Psoas muscle (tissue), 8 donors: Measurements from ENCODE around the gene AUTS2. TPM values are rescaled to one million over a fixed set of nuclear protein-coding genes. Genes with fewer than 3 reads are reported as not detected.

ENCODE experiments used
- ATAC-seq, 4 donors: fragments of 200-7000 bp; cut with Tn5 transposase; one replicate each; pipeline ENCODE4 v1.9.1; 2020; ENCODE audit warnings: moderate library complexity in 3 of 4, mild to moderate bottlenecking in 2 of 4
- DNase-seq, 2 donors: peaks; one replicate each; pipeline ENCODE4 v3.0.0-alpha.2; 2020
- H3K27ac ChIP-seq: fragments of 200-600 bp; one replicate; pipeline ENCODE4 v1.8.0; 2022
- H3K27me3 ChIP-seq, 3 donors: fragments of 200-600 bp in 1 of 3; one replicate each; pipeline versions ENCODE4 v1.6.1 to v1.8.0; 2013 to 2022; ENCODE audit warnings: low read length in 2 of 3, mild to moderate bottlenecking in 2 of 3, moderate library complexity in 1 of 3; ENCODE audit not compliant: insufficient read depth in 3 of 3
- H3K36me3 ChIP-seq, 2 donors: fragments of 200-600 bp in 1 of 2; one replicate each; pipeline versions ENCODE4 v1.6.1 to v1.8.0; 2013 to 2022; ENCODE audit warnings: low read depth in 1 of 2, mild to moderate bottlenecking in 1 of 2, moderate library complexity in 1 of 2; ENCODE audit not compliant: insufficient read depth in 1 of 2
- H3K4me1 ChIP-seq: fragments of 200-600 bp; one replicate; pipeline ENCODE4 v1.8.0; 2022
- H3K4me3 ChIP-seq: fragments of 200-600 bp; one replicate; pipeline ENCODE4 v1.8.0; 2022; ENCODE audit warnings: mild to moderate bottlenecking
- H3K9me3 ChIP-seq: fragments of 200-600 bp; one replicate; pipeline ENCODE4 v1.8.0; 2022
- CTCF ChIP-seq: fragments of 200-600 bp; IDR thresholded peaks from one replicate; pipeline ENCODE4 v1.8.0; 2022; ENCODE audit warnings: antibody characterized with exemption
- WGBS, 3 donors: extraction: QIAGEN DNeasy Blood & Tissue Kit; methylation state at CpG; one replicate each; pipeline versions ENCODE4 v1.1.6 to v1.1.7; 2013; 5-methylcytosine and 5-hydroxymethylcytosine counted together
- intact Hi-C, 2 donors: fragments of 100-400 bp; cut with DNase I; formaldehyde crosslinking; loops; one replicate each; pipeline versions ENCODE4 v1.11.0 to v1.14.2; 2022
- polyA plus RNA-seq, 3 donors: library from polyadenylated mRNA; stranded (reverse); fragments of 200-250 nt; gene quantifications; one replicate each; pipeline ENCODE4 v1.2.3, GENCODE V29; 2013
- total RNA-seq, 4 donors: library from RNA; stranded (reverse); fragmentation: NEBNext Ultra II Directional in 2 of 4; extraction: Animal tissue kit (Norgen Biotek cat#: 25700) in 2 of 4; gene quantifications; one replicate each; pipeline versions ENCODE4 v1.2.1 to v1.2.4, GENCODE V29; 2021 to 2023
- donor health status: healthy with polysubstance abuse.
- donor health status: DM: no; HTN: no; CAD: no; lungs with moderate emphysema.
- donor health status: Bipolar disorder and iron deficiency.
- donor health status: healthy.
- donor health status: DM: yes; HTN: yes; CAD: no.
- donor health status: DM: no; HTN: no; CAD: no.
- donor health status: DM: no; HTN: no; CAD: no.
- donor health status: DM: yes; HTN: yes; CAD: no.

The AUTS2 gene
- total and polyA plus RNA-seq, 7 donors, result 5.0 to 33.5 (median 14.3) TPM

GRCh38 chr7:69775231-69775771, 177.0 kb downstream of the AUTS2 start:
- ATAC-seq (peak in 2 of 4 donors; percentile 35 to 64), DNase-seq (peak in 1 of 2 donors; percentile 26)
- TF ChIP-seq CTCF, result no peak
- no peaks in the 10 kb centered on the region for H3K36me3 ChIP-seq
- H3K4me1 ChIP-seq, result peaks cover 6% of the 10 kb centered on the region
- no peaks in the 10 kb centered on the region for H3K9me3 ChIP-seq
- WGBS, 3 donors, result 71 to 81% (median 77%) methylated on average over 6 of the region's 6 CpGs
- no peak overlapping the region for H3K4me3 ChIP-seq
- H3K27me3 ChIP-seq, result no peaks in the 10 kb centered on the region
- intact Hi-C loops, result no loop called here
- H3K27ac ChIP-seq, result no peak overlapping the region

DNA sequence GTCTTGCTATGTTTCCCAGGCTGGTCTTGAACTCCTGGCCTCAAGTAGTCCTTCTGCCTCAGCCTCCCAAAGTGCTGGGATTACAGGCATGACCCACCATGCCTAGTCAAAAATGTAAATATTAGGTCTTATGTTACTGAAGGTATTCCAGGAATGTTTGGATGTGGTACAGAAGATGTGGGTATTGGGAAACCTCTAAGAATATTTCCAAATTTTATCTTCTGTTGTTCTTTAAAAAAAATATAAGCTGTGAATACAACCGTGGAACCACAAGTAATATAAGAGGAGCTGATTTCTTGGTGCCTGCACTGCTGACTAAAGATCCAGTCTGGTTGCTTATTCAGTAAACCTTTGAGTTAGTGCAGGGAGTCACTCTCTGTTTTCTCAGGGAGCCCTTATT, 178.3 kb downstream of the AUTS2 start:
- Histone ChIP-seq H3K4me1 (peaks cover 18% of the 10 kb centered on the region), H3K4me3 (no peak overlapping the region), H3K27me3 (no peaks in the 10 kb centered on the region), H3K9me3 (no peaks in the 10 kb centered on the region), H3K27ac (no peak overlapping the region), H3K36me3 (no peaks in the 10 kb centered on the region)
- intact Hi-C loops, result no loop called here
- ATAC-seq (no peak), DNase-seq (no peak)
- WGBS, 3 donors, result 81 to 92% (median 86%) methylated on average over 1 of the region's 1 CpG
- TF ChIP-seq CTCF, result no peak

- ATAC-seq, result no peak
- no peaks in the 10 kb centered on the region for H3K9me3 ChIP-seq
- no peak overlapping the region for H3K4me3 ChIP-seq
- intact Hi-C loops, result no loop called here
- no peak for DNase-seq
- H3K27me3 ChIP-seq, result no peaks in the 10 kb centered on the region
- TF ChIP-seq CTCF, result no peak
- no peak overlapping the region for H3K27ac ChIP-seq
- H3K36me3 ChIP-seq, result no peaks in the 10 kb centered on the region
- H3K4me1 ChIP-seq, result peaks cover 27% of the 10 kb centered on the region
Measured at GRCh38 chr7:69778138-69778537, 179.9 kb downstream of the AUTS2 start.

DNA sequence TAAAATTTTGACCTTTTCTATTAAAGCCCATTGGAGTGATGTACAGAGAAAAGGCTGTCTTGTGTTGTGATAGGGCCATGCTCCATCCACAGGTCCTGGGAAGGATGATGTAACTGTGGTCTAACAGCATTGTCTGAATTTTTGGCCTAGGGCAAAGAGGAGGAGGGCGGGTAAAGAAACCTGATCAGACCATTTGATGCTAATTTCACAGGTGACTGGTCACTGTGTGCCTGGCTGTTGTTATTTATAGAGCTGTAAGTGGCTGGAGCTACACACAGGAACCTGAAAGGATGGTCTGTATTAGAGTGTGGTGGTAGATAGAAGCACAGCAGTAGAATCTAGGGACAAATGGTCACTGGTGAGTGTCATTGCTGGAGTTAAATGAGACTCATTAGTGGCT, 182.1 kb downstream of the AUTS2 start:
- 41 to 55% (median 41%) methylated on average over 1 of the region's 1 CpG for WGBS, 3 donors
- intact Hi-C loops, result no loop called here

More for the DNA sequence above, 182.1 kb downstream of the AUTS2 start:
- Histone ChIP-seq H3K36me3 (no peaks in the 10 kb centered on the region), H3K27me3 (no peaks in the 10 kb centered on the region), H3K4me3 (no peak overlapping the region), H3K9me3 (no peaks in the 10 kb centered on the region), H3K4me1 (peaks cover 36% of the 10 kb centered on the region), H3K27ac (peak overlapping the region; percentile 53)
- ATAC-seq (peak; percentile 88 to 94 (median 93)), DNase-seq (no peak)
- no peak for TF ChIP-seq CTCF
